Endothelial cell of umbilical vein (primary cell): ENCODE measurements around the gene C12orf76.

Experiments
- EZH2 ChIP-seq: IDR thresholded peaks from 2 replicates; pipeline ENCODE4 v1.6.1; 2012; ENCODE audit warnings: borderline replicate concordance, low read depth, mild to moderate bottlenecking, moderate library complexity, low read length, inconsistent platforms; ENCODE audit not compliant: severe bottlenecking
- FOS ChIP-seq: IDR thresholded peaks from 2 replicates; pipeline ENCODE4 v1.6.1; 2011; ENCODE audit warnings: mild to moderate bottlenecking, low read length, moderate library complexity, borderline replicate concordance; ENCODE audit not compliant: insufficient read depth
- POLR2A ChIP-seq: IDR thresholded peaks from 2 replicates; pipeline ENCODE4 v1.6.1; 2012; ENCODE audit warnings: low read depth, mild to moderate bottlenecking, control low read depth, low read length
- POLR2AphosphoS5 ChIP-seq: IDR thresholded peaks from 2 replicates; pipeline ENCODE4 v1.6.1; 2012; ENCODE audit warnings: low read depth, mild to moderate bottlenecking, control low read depth, low read length, moderate library complexity; ENCODE audit not compliant: insufficient read depth
- TF ChIP-seq, protein P1 (sequence below), 2 donors: IDR thresholded peaks; 1 replicate in 1 of 2; 2 replicates in 1 of 2; pipeline ENCODE4 v1.5.1; 2011; ENCODE audit warnings: low read length in 2 of 2, mild to moderate bottlenecking in 2 of 2, moderate library complexity in 2 of 2, control low read depth in 1 of 2, inconsistent platforms in 1 of 2, low read depth in 1 of 2; ENCODE audit not compliant: insufficient read depth in 1 of 2; ENCODE audit errors: extremely low read depth in 1 of 2

DNA sequence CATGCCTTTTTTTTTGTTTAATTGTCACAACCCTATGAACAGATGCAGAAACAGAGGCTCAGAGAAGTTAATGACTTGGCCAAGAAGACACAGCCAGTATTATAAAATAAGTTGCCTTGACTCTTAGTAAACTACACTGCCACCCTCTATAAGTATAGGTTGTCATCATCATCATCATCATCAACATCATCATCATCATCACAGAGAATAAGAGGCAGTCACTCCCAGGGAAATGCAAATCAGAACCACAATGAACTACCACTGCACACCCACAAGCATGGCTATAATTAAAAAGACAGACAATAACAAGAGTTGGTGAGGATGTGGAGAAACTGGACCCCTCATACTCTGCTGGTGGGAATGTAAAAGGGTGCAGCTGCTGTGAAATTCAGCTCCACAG, 23.2 kb upstream of the C12orf76 start:
- TF ChIP-seq, protein P1, sequence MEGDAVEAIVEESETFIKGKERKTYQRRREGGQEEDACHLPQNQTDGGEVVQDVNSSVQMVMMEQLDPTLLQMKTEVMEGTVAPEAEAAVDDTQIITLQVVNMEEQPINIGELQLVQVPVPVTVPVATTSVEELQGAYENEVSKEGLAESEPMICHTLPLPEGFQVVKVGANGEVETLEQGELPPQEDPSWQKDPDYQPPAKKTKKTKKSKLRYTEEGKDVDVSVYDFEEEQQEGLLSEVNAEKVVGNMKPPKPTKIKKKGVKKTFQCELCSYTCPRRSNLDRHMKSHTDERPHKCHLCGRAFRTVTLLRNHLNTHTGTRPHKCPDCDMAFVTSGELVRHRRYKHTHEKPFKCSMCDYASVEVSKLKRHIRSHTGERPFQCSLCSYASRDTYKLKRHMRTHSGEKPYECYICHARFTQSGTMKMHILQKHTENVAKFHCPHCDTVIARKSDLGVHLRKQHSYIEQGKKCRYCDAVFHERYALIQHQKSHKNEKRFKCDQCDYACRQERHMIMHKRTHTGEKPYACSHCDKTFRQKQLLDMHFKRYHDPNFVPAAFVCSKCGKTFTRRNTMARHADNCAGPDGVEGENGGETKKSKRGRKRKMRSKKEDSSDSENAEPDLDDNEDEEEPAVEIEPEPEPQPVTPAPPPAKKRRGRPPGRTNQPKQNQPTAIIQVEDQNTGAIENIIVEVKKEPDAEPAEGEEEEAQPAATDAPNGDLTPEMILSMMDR (IDR thresholded peaks at IDR 0.05; ENCODE audit: extremely low read depth in 1 of 2, insufficient read depth in 1 of 2, low read depth in 1 of 2, low read length in 2 of 2): no peak
- no peak for TF ChIP-seq POLR2A
- no peak for TF ChIP-seq POLR2AphosphoS5
- no peak for TF ChIP-seq EZH2
- TF ChIP-seq FOS: no peak
